Erythroblast (primary cell): ENCODE measurements around the gene SLC12A9.

Experiments used
- DNase-seq, 2 experiments: peaks; one replicate each; lab custom pipeline; 2025; lab: John Stamatoyannopoulos, UW
- GATA1 ChIP-seq: IDR thresholded peaks from 2 replicates; pipeline ENCODE4 v1.6.1; 2011; ENCODE audit warnings: low read depth, mild to moderate bottlenecking, control low read depth, low read length, moderate library complexity
- POLR2A ChIP-seq: IDR thresholded peaks from 2 replicates; pipeline ENCODE4 v1.6.1; 2011; ENCODE audit warnings: mild to moderate bottlenecking, low read length

SLC12A9 gene

GRCh38 chr7:100861616-100861985 is 9.1 kb downstream of the SLC12A9 start:
- DNase-seq = no peak
- no peak for TF ChIP-seq POLR2A
- TF ChIP-seq GATA1 = no peak

GRCh38 chr7:100863406-100863950 is 11.0 kb downstream of the SLC12A9 start:
- DNase-seq = no peak
- TF ChIP-seq GATA1 (no peak), POLR2A (no peak)

GRCh38 chr7:100864263-100864845 is 11.8 kb downstream of the SLC12A9 start:
- no peak for DNase-seq
- TF ChIP-seq GATA1 (no peak), POLR2A (no peak)

GRCh38 chr7:100865372-100865911 is 12.9 kb downstream of the SLC12A9 start:
- DNase-seq = no peak
- TF ChIP-seq POLR2A = no peak
- TF ChIP-seq GATA1 = no peak

- DNase-seq = no peak
- TF ChIP-seq GATA1 (no peak), POLR2A (no peak)
Measured at GRCh38 chr7:100865938-100866728, 13.6 kb downstream of the SLC12A9 start.

GRCh38 chr7:100866729-100867039 is 14.2 kb downstream of the SLC12A9 start:
- DNase-seq = no peak
- TF ChIP-seq GATA1 (no peak), POLR2A (no peak)

- DNase-seq = peak; percentile 73 to 75
- no peak for TF ChIP-seq GATA1
- peak; percentile 56 for TF ChIP-seq POLR2A
Measured at GRCh38 chr7:100867040-100867775, 14.7 kb downstream of the SLC12A9 start, which contains the start of gene TRIP6. Gene TRIP6 (plus strand): TSS chr7:100867387. CDS start chr7:100867498, 111 bp downstream.

- no peak for DNase-seq
- no peak for TF ChIP-seq GATA1
- TF ChIP-seq POLR2A = no peak
Measured at GRCh38 chr7:100867776-100868485, 15.4 kb downstream of the SLC12A9 start.

GRCh38 chr7:100873599-100874299 is 21.2 kb downstream of the SLC12A9 start:
- no peak for TF ChIP-seq POLR2A
- no peak for TF ChIP-seq GATA1
- no peak for DNase-seq

GRCh38 chr7:100874300-100874576 is 21.7 kb downstream of the SLC12A9 start:
- TF ChIP-seq GATA1 = no peak
- no peak for TF ChIP-seq POLR2A
- no peak for DNase-seq

- DNase-seq = peak; percentile 99 to 100
- no peak for TF ChIP-seq GATA1
- peak; percentile 99 for TF ChIP-seq POLR2A
Measured at GRCh38 chr7:100874577-100875355, 22.3 kb downstream of the SLC12A9 start, which contains the start of gene SRRT. Gene SRRT (plus strand): TSS chr7:100875103. CDS start chr7:100875591, 488 bp downstream.

- DNase-seq = peak; percentile 69 to 79
- TF ChIP-seq GATA1 = no peak
- TF ChIP-seq POLR2A = no peak
Measured at GRCh38 chr7:100875356-100875751, 22.8 kb downstream of the SLC12A9 start.
